ENCODE data around the gene ELK4.

DNA sequence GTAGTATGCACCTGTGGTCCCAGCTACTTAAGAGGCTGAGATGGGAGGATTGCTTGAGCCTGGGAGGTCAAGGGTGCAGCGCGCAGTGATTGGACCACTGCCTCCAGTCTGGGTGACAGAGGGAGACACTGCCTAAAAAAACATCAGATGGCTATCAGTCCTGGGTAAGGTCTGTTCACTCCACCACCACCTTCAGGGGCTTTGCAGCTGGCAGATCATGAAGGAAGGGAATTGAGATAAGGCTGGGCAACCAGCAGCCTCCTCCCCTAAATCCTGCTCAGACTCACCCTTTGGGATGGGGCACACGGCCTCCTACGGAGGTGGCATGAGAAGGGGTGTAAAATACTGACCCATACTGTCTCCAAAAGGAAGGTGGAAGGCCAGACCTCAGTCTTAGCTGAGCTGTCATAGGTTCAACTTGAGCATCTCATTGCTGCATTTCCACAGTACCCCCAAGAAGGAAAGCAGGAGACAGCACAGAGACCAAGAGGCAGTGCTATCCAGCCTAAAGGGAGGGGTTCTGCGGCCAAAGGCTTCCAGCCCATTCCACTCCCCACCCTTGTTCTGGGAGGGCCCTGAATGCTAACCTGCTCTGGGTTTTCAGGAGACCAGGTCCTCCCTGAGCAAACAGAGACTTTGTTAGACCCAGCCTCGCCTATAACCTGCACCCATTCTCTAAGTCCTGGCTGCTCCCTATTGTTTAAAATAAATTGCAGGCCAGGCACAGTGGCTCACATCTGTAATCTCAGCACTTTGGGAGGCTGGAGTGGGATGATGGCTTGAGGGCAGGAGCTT is 34.8 kb upstream of the ELK4 start:
- no peak for TF ChIP-seq CTCF (IDR thresholded peaks at IDR 0.05; ENCODE audit: low read length)
- TF ChIP-seq EZH2 (optimal IDR thresholded peaks at IDR 0.05; ENCODE audit: low read depth, low read length), result no peak
- TF ChIP-seq EZH2phosphoT487 (IDR thresholded peaks at IDR 0.05; ENCODE audit: low read length), result no peak

Data from MM.1S (cell line).